ENCODE results near the gene TTC3. TPM values are rescaled to one million over a fixed set of nuclear protein-coding genes. Genes with fewer than 3 reads are reported as not detected.
"Not testable (repeated sequence)": the region's sequence is repeated elsewhere in the genome, so short reads cannot be mapped to it uniquely, and the experiment has no call there.

Gene TTC3
- total RNA-seq, 1 donor from 2014 or later, result 190 TPM

GRCh38 chr21:37116459-37116858 is 43.4 kb downstream of the TTC3 start:
- not testable (repeated sequence) for H3K4me3 Mint-ChIP-seq (ENCODE audit: unreplicated experiment); H3K9me3 Mint-ChIP-seq (ENCODE audit: unreplicated experiment); H3K27me3 Mint-ChIP-seq (ENCODE audit: unreplicated experiment); DNase-seq (ENCODE audit: low spot score); H3K27ac Mint-ChIP-seq (ENCODE audit: unreplicated experiment)
- Mint-ChIP-seq H3K36me3 (ENCODE audit: low read depth, unreplicated experiment) (peaks cover 15% of the 10 kb centered on the region), H3K4me1 (ENCODE audit: unreplicated experiment) (peaks cover 12% of the 10 kb centered on the region)

DNA sequence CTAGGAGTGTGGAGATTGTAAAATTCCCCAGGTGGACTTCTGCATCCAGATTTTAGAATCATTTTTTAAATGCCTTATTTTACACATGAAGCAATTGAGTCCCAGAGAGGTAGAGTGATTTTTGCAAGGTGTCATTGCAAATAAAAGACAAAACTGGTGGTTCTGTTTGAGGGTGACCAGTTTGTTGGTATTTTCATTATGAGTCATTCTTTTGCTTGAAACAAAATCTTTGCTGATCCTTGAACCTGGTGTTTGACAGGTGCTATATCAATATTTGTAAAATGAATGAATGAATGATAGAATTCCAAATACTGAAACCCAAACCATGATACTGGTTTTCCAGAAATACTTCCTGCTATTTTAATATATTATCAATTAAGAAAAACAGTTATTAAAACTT is 44.1 kb downstream of the TTC3 start:
- Mint-ChIP-seq H3K36me3 (ENCODE audit: low read depth, unreplicated experiment) (peaks cover 8% of the 10 kb centered on the region), H3K27me3 (ENCODE audit: unreplicated experiment) (peaks cover 3% of the 10 kb centered on the region), H3K4me3 (ENCODE audit: unreplicated experiment) (no peak overlapping the region), H3K27ac (ENCODE audit: unreplicated experiment) (no peak overlapping the region), H3K4me1 (ENCODE audit: unreplicated experiment) (peaks cover 12% of the 10 kb centered on the region), H3K9me3 (ENCODE audit: unreplicated experiment) (no peaks in the 10 kb centered on the region)
- no peak for TF ChIP-seq CTCF (IDR thresholded peaks at IDR 0.05; ENCODE audit: unreplicated experiment)
- no peak for DNase-seq (ENCODE audit: low spot score)

GRCh38 chr21:37118187-37118826 is 45.3 kb downstream of the TTC3 start:
- TF ChIP-seq CTCF (IDR thresholded peaks at IDR 0.05; ENCODE audit: unreplicated experiment), result no peak
- peaks cover 12% of the 10 kb centered on the region for H3K4me1 Mint-ChIP-seq (ENCODE audit: unreplicated experiment)
- no peaks in the 10 kb centered on the region for H3K9me3 Mint-ChIP-seq (ENCODE audit: unreplicated experiment)
- H3K36me3 Mint-ChIP-seq (ENCODE audit: low read depth, unreplicated experiment), result peaks cover 12% of the 10 kb centered on the region
- peaks cover 3% of the 10 kb centered on the region for H3K27me3 Mint-ChIP-seq (ENCODE audit: unreplicated experiment)
- H3K27ac Mint-ChIP-seq (ENCODE audit: unreplicated experiment), result no peak overlapping the region
- no peak overlapping the region for H3K4me3 Mint-ChIP-seq (ENCODE audit: unreplicated experiment)
- no peak for DNase-seq (ENCODE audit: low spot score)

DNA sequence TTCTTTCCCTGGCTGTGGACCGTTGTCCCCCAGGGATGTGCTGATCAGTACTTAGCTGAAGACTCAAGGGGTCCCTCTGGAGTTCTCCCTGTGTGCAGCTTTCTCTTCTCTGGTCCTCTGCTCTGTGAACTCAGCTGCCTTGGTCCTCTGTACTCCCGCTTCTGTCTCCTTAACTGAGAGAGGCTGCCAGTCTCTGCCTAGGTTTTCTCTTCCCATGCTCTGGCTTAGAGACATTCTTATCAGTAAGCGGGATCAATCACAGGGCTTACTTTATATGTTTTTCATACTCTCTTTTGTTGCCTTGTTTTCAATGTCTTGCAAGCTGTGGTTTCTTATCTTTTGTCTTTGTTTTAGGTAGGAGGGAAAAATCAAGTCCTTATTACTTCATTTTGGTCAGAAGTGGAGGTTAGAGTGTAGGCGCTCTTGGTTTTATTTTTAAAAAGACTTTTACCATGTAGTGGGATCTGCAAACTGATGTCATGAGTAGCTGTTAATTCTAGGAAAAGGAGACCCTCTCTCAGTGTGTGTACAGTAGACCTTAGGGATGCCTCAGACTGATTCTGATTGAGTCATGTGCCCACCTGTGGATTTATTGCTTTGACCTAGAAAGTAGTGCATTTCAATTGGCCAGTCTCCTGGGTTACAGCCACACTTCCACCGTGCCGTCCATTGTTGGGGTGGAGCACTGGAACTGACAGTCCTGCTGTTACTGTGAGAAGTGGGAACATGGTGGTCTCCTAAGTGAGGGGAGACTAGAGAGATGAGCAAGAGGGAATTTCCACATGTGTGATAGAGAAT is 46.6 kb downstream of the TTC3 start:
- peak; percentile 5 for DNase-seq (ENCODE audit: low spot score)
- no peaks in the 10 kb centered on the region for H3K9me3 Mint-ChIP-seq (ENCODE audit: unreplicated experiment)
- TF ChIP-seq CTCF (IDR thresholded peaks at IDR 0.05; ENCODE audit: unreplicated experiment), result no peak
- H3K4me3 Mint-ChIP-seq (ENCODE audit: unreplicated experiment), result peak overlapping the region; percentile 5
- H3K27ac Mint-ChIP-seq (ENCODE audit: unreplicated experiment), result no peak overlapping the region
- peaks cover 3% of the 10 kb centered on the region for H3K27me3 Mint-ChIP-seq (ENCODE audit: unreplicated experiment)
- peaks cover 12% of the 10 kb centered on the region for H3K36me3 Mint-ChIP-seq (ENCODE audit: low read depth, unreplicated experiment)
- H3K4me1 Mint-ChIP-seq (ENCODE audit: unreplicated experiment), result peaks cover 12% of the 10 kb centered on the region

- H3K36me3 Mint-ChIP-seq (ENCODE audit: low read depth, unreplicated experiment), result peaks cover 25% of the 10 kb centered on the region
- no peaks in the 10 kb centered on the region for H3K9me3 Mint-ChIP-seq (ENCODE audit: unreplicated experiment)
- no peak overlapping the region for H3K4me3 Mint-ChIP-seq (ENCODE audit: unreplicated experiment)
- H3K27me3 Mint-ChIP-seq (ENCODE audit: unreplicated experiment), result no peaks in the 10 kb centered on the region
- no peak overlapping the region for H3K27ac Mint-ChIP-seq (ENCODE audit: unreplicated experiment)
- H3K4me1 Mint-ChIP-seq (ENCODE audit: unreplicated experiment), result no peaks in the 10 kb centered on the region
- no peak for DNase-seq (ENCODE audit: low spot score)
- no peak for TF ChIP-seq CTCF (IDR thresholded peaks at IDR 0.05; ENCODE audit: unreplicated experiment)
These were observed 55.0 kb downstream of the TTC3 start for GRCh38 chr21:37128076-37128475.
